ENCODE measurements around the gene NR1D2. TPM values are rescaled to one million over a fixed set of nuclear protein-coding genes. Genes with fewer than 3 reads are reported as not detected.

Gene NR1D2
- total and polyA plus RNA-seq, 11 donors: 5.6 to 62.1 (median 27.4) TPM

DNA sequence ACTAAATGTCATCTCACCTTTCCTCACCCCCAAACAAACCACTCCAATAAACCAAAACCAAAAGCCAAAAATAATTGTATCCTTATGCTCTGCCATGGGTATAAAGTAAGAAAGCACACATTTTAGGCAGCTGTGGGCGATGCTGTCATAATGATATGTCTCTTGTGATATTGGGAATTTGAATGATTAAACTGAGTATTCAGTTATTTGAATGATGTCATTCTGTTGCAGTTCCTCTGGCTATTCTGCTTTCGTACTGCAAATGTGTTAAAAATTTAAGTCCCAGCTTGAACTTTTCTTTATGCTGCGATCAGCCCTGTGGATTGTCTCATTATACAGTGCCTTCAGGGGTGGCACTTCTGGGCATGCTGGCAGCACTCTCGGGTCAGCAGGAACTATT lies 10.8 kb upstream of the NR1D2 start:
- intact Hi-C loops (cut with DNase I): no loop called here
- WGBS, 4 donors: 64 to 85% (median 75%) methylated on average over 4 of the region's 4 CpGs
- Histone ChIP-seq H3K4me1 (peaks cover 0 to 4% (median 0%) of the 10 kb centered on the region in 12 donors), H3K9me3 (no peaks in the 10 kb centered on the region), H3K27ac (no peak overlapping the region), H3K36me3 (no peaks in the 10 kb centered on the region), H3K27me3 (no peaks in the 10 kb centered on the region), H3K4me3 (no peak overlapping the region)
- DNase-seq: no peak
- TF ChIP-seq, protein P1, sequence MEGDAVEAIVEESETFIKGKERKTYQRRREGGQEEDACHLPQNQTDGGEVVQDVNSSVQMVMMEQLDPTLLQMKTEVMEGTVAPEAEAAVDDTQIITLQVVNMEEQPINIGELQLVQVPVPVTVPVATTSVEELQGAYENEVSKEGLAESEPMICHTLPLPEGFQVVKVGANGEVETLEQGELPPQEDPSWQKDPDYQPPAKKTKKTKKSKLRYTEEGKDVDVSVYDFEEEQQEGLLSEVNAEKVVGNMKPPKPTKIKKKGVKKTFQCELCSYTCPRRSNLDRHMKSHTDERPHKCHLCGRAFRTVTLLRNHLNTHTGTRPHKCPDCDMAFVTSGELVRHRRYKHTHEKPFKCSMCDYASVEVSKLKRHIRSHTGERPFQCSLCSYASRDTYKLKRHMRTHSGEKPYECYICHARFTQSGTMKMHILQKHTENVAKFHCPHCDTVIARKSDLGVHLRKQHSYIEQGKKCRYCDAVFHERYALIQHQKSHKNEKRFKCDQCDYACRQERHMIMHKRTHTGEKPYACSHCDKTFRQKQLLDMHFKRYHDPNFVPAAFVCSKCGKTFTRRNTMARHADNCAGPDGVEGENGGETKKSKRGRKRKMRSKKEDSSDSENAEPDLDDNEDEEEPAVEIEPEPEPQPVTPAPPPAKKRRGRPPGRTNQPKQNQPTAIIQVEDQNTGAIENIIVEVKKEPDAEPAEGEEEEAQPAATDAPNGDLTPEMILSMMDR (IDR thresholded peaks at IDR 0.05): no peak
- no peak for TF ChIP-seq POLR2A (IDR thresholded peaks at IDR 0.05)
- ATAC-seq: no peak

DNA sequence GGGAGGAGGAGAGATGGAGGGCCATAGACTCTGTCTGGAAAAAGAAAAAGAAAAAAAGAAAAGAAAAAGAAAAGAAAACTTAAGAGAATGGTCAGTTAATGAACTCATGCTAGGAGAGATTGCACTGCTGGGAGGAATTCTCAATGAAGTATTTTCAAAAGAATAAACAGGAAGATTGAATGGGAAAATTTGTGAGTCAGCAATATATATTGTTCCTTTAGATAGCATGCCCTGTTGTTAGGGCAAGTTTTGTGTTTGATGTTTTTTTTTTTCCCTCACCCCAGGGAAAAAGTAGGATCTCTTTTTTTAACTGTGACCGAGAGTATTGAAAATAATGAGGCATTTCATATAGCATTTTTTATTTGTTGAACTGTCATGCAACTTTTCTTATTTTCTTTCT lies 7.8 kb upstream of the NR1D2 start:
- intact Hi-C loops (cut with DNase I): no loop called here
- H3K36me3 ChIP-seq: no peaks in the 10 kb centered on the region
- H3K4me3 ChIP-seq: no peak overlapping the region
- DNase-seq (no peak), ATAC-seq (no peak)
- WGBS, 4 donors: 83 to 93% (median 88%) methylated on average over 1 of the region's 1 CpG
- no peaks in the 10 kb centered on the region for H3K27me3 ChIP-seq
- peaks cover 0 to 2% (median 0%) of the 10 kb centered on the region in 12 donors for H3K4me1 ChIP-seq
- H3K9me3 ChIP-seq: no peaks in the 10 kb centered on the region
- TF ChIP-seq, protein P1 (IDR thresholded peaks at IDR 0.05): no peak
- no peak for TF ChIP-seq POLR2A (IDR thresholded peaks at IDR 0.05)
- no peak overlapping the region for H3K27ac ChIP-seq

DNA sequence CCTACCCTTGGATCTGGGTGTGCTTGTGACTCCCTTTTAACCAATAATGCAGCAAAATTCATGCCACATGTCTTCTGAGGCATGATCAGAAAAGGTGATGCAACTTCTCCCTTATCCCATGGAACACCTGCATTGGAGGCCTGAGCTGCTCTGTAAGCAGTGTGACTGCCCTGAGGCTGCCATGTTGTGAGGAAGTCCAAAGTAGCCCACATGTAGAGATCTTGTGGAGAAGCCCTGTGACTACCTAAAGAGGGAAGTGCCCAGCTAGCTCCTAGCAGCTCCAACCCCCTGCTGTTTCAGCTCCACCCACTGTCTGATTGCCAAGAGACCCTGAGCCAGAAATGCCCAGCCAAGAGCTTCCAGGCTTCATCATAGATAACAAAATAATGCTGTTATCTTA lies 6.4 kb upstream of the NR1D2 start:
- Histone ChIP-seq H3K27ac (no peak overlapping the region), H3K36me3 (no peaks in the 10 kb centered on the region), H3K27me3 (no peaks in the 10 kb centered on the region), H3K4me1 (no peaks in the 10 kb centered on the region), H3K4me3 (no peak overlapping the region), H3K9me3 (no peaks in the 10 kb centered on the region)
- intact Hi-C loops (cut with DNase I): no loop called here
- ATAC-seq (no peak), DNase-seq (no peak)
- TF ChIP-seq POLR2A (IDR thresholded peaks at IDR 0.05): no peak
- TF ChIP-seq, protein P1 (IDR thresholded peaks at IDR 0.05): no peak

DNA sequence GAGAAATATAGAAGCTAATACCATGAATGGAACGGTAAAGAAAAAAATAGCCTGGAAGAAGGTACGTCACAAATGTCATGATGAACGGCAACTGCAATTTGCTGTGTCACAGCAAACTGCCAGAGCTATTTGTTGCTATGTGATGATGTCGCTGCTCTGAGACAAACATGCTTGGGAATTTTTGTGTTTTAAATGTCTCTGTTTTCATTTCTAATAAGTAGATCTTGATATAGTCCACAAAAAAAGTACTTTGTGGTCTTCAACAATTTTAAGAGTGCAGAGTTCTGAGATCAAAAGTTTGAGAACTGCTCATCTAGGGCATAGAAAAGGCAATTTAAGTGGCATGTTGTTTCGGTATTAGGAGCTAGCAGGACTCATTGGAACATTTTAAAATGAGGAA lies 4.3 kb upstream of the NR1D2 start:
- ATAC-seq (no peak), DNase-seq (no peak)
- TF ChIP-seq, protein P1 (IDR thresholded peaks at IDR 0.05): no peak
- TF ChIP-seq POLR2A (IDR thresholded peaks at IDR 0.05): no peak
- no peaks in the 10 kb centered on the region for H3K36me3 ChIP-seq
- intact Hi-C loops (cut with DNase I): no loop called here
- WGBS, 4 donors: 84 to 88% (median 84%) methylated on average over 5 of the region's 5 CpGs
- H3K9me3 ChIP-seq: no peaks in the 10 kb centered on the region
- H3K4me3 ChIP-seq: no peak overlapping the region
- no peaks in the 10 kb centered on the region for H3K27me3 ChIP-seq
- H3K4me1 ChIP-seq: peaks cover 0 to 6% (median 2%) of the 10 kb centered on the region in 12 donors
- H3K27ac ChIP-seq: no peak overlapping the region
